Right lobe of liver (tissue), 6 donors: ENCODE measurements around the gene SHQ1. TPM values are rescaled to one million over a fixed set of nuclear protein-coding genes. Genes with fewer than 3 reads are reported as not detected.

Experiments used
- ATAC-seq, 4 donors: fragments of 200-7000 bp; cut with Tn5 transposase; one replicate each; pipeline ENCODE4 v1.9.1; 2020; ENCODE audit warnings: mild to moderate bottlenecking in 4 of 4, moderate library complexity in 4 of 4
- DNase-seq, 3 donors: peaks; one replicate each; pipeline ENCODE4 v3.0.0-alpha.2; 2020
- H3K27ac ChIP-seq, 3 donors: fragments of 200-600 bp; one replicate each; pipeline ENCODE4 v1.8.0; 2022
- H3K27me3 ChIP-seq, 2 donors: fragments of 200-600 bp; one replicate each; pipeline ENCODE4 v1.8.0; 2022
- H3K36me3 ChIP-seq, 4 donors: fragments of 200-600 bp; sonication (generic) in 1 of 4; one replicate each; pipeline versions ENCODE4 v1.5.1 to v1.8.0; 2017 to 2022; ENCODE audit warnings: control low read depth in 1 of 4
- H3K4me1 ChIP-seq, 4 donors: fragments of 200-600 bp; sonication (generic) in 1 of 4; one replicate each; pipeline versions ENCODE4 v1.5.1 to v1.8.0; 2017 to 2022; ENCODE audit warnings: control low read depth in 1 of 4
- H3K4me3 ChIP-seq, 3 donors: fragments of 200-600 bp; one replicate each; pipeline ENCODE4 v1.8.0; 2022
- H3K9me3 ChIP-seq, 4 donors: fragments of 200-600 bp; sonication (generic) in 1 of 4; one replicate each; pipeline versions ENCODE4 v1.5.1 to v1.8.0; 2017 to 2022; ENCODE audit warnings: control low read depth in 1 of 4
- POLR2A ChIP-seq: fragments of 450-650 bp; IDR thresholded peaks from one replicate; pipeline ENCODE4 v1.6.1; 2017; ENCODE audit warnings: antibody characterized with exemption, mild to moderate bottlenecking
- whole genome bisulfite sequencing: methylation state at CpG from one replicate; pipeline ENCODE4 v1.1.6; 2018; ENCODE audit warnings: low coverage, low lambda C conversion rate; ENCODE audit not compliant: insufficient coverage; ENCODE audit errors: missing lambda C conversion rate; 5-methylcytosine and 5-hydroxymethylcytosine counted together
- intact Hi-C, 2 donors: fragments of 100-400 bp; cut with DNase I; formaldehyde crosslinking; loops; one replicate each; pipeline versions ENCODE4 v1.11.2 to v1.14.1; 2022
- total RNA-seq, 6 experiments: library from RNA; depleted of rRNA in 2 of 6; stranded (reverse); fragments of >200 nt in 2 of 6; fragmentation: NEBNext Ultra II Directional in 3 of 6; extraction: Animal tissue kit (Norgen Biotek cat#: 25700) in 3 of 6; gene quantifications; one replicate each; pipeline versions ENCODE4 v1.1.0 to v1.2.4, GENCODE V29; 2016 to 2023
- TF ChIP-seq, protein P1 (sequence below), 4 donors: fragments of 200-600 bp in 3 of 4; fragments of 450-650 bp in 1 of 4; IDR thresholded peaks; one replicate each; pipeline versions ENCODE4 v1.5.1 to v1.8.0; 2016 to 2022; ENCODE audit warnings: antibody characterized with exemption in 4 of 4, mild to moderate bottlenecking in 2 of 4
- donor health status: DM: no; HTN: yes; CAD: no.
- donor health status: DM: no; HTN: no; CAD: no.
- donor health status: DM: no; HTN: no; CAD: no.
- donor health status: DM: no; HTN: yes; CAD: no.
- donor health status: DM: no; HTN: yes; CAD: no.

Gene SHQ1
- total RNA-seq, 6 experiments from 2014 or later: 5.1 to 9.9 (median 7.9) TPM

DNA sequence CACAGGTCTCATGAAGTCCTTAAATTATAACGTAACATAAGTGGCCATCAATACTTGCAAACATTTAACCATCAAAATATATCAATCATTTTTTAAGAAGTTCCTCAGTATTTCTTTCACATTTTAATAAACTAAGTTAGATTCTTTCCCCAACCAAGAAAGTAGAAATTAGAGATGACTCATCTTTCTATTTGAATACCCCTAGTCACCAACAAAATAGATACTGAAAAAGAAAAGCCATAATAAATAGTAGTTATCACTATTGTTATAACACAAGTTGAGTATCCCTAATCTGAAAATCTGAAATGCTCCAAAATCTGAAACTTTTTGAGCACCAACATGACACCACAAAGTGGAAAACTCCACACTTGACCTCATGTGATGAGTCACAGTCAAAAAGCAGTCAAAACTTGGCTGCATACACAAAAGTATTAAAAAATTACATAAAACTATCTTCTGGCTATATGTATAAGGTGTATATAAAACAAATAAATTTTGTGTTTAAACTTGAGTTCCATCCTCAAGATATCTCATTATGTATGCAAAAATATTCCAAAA, 3.7 kb downstream of the SHQ1 start:
- 85% methylated on average over 1 of the region's 1 CpG for WGBS
- peaks cover 0 to 18% (median 0%) of the 10 kb centered on the region in 4 donors for H3K4me1 ChIP-seq

DNA sequence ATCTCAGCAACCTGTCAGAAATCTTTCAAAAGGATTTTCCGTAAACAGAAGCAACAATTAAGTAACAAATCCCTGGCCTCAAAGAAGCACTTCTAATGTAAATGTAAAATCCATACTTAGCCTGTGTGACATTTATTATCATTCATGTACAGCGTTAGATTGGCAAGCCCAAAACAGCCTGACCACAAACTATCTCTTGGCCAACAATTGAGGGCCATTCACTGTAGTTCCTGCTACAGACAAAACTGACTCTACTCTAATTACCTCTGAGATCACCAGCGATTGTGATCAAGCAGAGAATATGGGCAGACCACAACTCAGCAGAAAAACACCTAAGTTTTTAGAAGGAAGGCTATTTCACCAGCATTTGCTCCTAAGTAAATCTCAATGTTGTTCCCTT, 9.2 kb downstream of the SHQ1 start:
- DNase-seq (no peak), ATAC-seq (no peak)
- no peak for TF ChIP-seq POLR2A
- TF ChIP-seq, protein P1, sequence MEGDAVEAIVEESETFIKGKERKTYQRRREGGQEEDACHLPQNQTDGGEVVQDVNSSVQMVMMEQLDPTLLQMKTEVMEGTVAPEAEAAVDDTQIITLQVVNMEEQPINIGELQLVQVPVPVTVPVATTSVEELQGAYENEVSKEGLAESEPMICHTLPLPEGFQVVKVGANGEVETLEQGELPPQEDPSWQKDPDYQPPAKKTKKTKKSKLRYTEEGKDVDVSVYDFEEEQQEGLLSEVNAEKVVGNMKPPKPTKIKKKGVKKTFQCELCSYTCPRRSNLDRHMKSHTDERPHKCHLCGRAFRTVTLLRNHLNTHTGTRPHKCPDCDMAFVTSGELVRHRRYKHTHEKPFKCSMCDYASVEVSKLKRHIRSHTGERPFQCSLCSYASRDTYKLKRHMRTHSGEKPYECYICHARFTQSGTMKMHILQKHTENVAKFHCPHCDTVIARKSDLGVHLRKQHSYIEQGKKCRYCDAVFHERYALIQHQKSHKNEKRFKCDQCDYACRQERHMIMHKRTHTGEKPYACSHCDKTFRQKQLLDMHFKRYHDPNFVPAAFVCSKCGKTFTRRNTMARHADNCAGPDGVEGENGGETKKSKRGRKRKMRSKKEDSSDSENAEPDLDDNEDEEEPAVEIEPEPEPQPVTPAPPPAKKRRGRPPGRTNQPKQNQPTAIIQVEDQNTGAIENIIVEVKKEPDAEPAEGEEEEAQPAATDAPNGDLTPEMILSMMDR (IDR thresholded peaks at IDR 0.05): no peak
- no peaks in the 10 kb centered on the region for H3K9me3 ChIP-seq
- H3K4me1 ChIP-seq: peaks cover 0 to 9% (median 2%) of the 10 kb centered on the region in 4 donors
- peaks cover 0 to 31% (median 8%) of the 10 kb centered on the region in 4 donors for H3K36me3 ChIP-seq
- intact Hi-C loops: no loop called here
- H3K27me3 ChIP-seq: no peaks in the 10 kb centered on the region
- no peak overlapping the region for H3K27ac ChIP-seq
- no peak overlapping the region for H3K4me3 ChIP-seq
- WGBS: 97% methylated on average over 3 of the region's 3 CpGs

More for the DNA sequence above, 3.7 kb downstream of the SHQ1 start:
- Histone ChIP-seq H3K36me3 (peaks cover 0 to 25% (median 5%) of the 10 kb centered on the region in 4 donors), H3K4me3 (no peak overlapping the region), H3K9me3 (no peaks in the 10 kb centered on the region), H3K27ac (no peak overlapping the region), H3K27me3 (no peaks in the 10 kb centered on the region)
- TF ChIP-seq POLR2A: no peak
- TF ChIP-seq, protein P1 (IDR thresholded peaks at IDR 0.05): no peak
- DNase-seq (no peak), ATAC-seq (no peak)
- intact Hi-C loops: no loop called here

DNA sequence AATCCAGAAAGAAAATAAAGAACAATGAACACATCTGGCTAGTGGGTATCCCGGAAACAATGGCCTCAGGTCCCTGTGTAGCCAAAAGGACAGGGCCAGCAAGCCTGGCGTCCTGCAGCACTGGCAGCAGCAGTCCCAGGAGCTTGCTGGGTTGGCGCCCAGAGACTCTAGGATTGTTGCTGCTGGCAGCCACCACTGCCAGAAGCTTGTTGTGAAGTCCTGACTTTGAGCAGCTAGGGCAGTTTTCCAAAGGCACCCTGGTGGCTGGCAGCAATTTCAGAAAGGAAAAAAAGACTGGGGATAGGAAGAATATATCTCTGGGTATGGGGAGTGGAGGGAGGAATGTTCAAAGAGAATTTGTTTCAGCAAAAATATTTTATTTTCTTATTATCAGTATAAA, 11.3 kb downstream of the SHQ1 start:
- H3K27me3 ChIP-seq: no peaks in the 10 kb centered on the region
- H3K4me1 ChIP-seq: peaks cover 0 to 9% (median 2%) of the 10 kb centered on the region in 4 donors
- ATAC-seq (peak; percentile 100), DNase-seq (peak; percentile 83 to 95 (median 93))
- TF ChIP-seq POLR2A: no peak
- TF ChIP-seq, protein P1 (IDR thresholded peaks at IDR 0.05): peak in 3 of 4 donors; percentile 26 to 31 (median 29)
- no peak overlapping the region for H3K4me3 ChIP-seq
- intact Hi-C loops: no loop called here
- H3K27ac ChIP-seq: no peak overlapping the region
- H3K9me3 ChIP-seq: no peaks in the 10 kb centered on the region
- H3K36me3 ChIP-seq: peaks cover 0 to 31% (median 8%) of the 10 kb centered on the region in 4 donors
- WGBS: 37% methylated on average over 2 of the region's 3 CpGs

DNA sequence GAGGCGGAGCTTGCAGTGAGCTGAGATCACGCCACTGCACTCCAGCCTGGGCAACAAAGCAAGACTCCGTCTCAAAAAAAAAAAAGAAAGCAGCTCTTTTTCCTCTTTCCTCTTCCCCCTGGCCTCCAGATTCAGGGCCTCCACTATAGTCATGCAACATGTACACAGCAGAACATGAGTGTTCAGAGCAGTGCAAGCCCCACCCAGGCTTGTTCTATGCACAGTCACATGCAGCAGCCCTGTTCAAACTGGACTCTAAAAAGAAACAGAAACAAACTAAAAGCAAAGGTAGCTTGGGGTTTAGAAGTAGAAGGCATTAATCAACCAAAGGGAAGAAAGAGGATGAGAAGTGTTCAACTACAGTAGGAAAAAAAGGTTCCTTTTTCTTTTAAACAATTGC, 11.8 kb downstream of the SHQ1 start:
- Histone ChIP-seq H3K27me3 (no peaks in the 10 kb centered on the region), H3K9me3 (no peaks in the 10 kb centered on the region), H3K4me1 (peaks cover 0 to 9% (median 2%) of the 10 kb centered on the region in 4 donors), H3K27ac (no peak overlapping the region), H3K36me3 (peaks cover 0 to 26% (median 8%) of the 10 kb centered on the region in 4 donors), H3K4me3 (no peak overlapping the region)
- TF ChIP-seq, protein P1 (IDR thresholded peaks at IDR 0.05): no peak
- TF ChIP-seq POLR2A: no peak
- no peak for ATAC-seq
- DNase-seq: no peak
- intact Hi-C loops: no loop called here
- 93% methylated on average over 3 of the region's 3 CpGs for WGBS
